SK-N-SH (cell line): Measurements from ENCODE around the gene FBXL15. TPM values are rescaled to one million over a fixed set of nuclear protein-coding genes. Genes with fewer than 3 reads are reported as not detected.

Experiments
- CTCF ChIA-PET: fragments of 300-600, 350-600 bp; formaldehyde crosslinking; extraction: SDS; loops from one replicate; lab custom pipeline; 2021; lab: Yijun Ruan, JAX
- POLR2A ChIA-PET: fragments of 350-600 bp; sonication (Branson Sonifier 250); formaldehyde crosslinking; extraction: SDS; loops from one replicate; lab custom pipeline; 2020; ENCODE audit warnings: antibody characterized with exemption, inconsistent platforms; lab: Yijun Ruan, JAX
- DNase-seq: peaks from one replicate; pipeline ENCODE4 v3.0.0; 2012
- H2AFZ ChIP-seq: fragments of 200-600 bp; sonication (generic); 2 replicates; pipeline ENCODE4 v1.8.1; 2016; ENCODE audit warnings: antibody characterized with exemption, mild to moderate bottlenecking, low read depth
- H3F3A ChIP-seq: fragments of 200-600 bp; sonication (generic); replicated peaks from 2 replicates; pipeline ENCODE3; 2016; ENCODE audit warnings: antibody characterized with exemption, mild to moderate bottlenecking; ENCODE audit not compliant: insufficient read depth
- H3K27ac ChIP-seq, 2 experiments: fragments of 200-500 bp in 1 of 2; fragments of 200-600 bp in 1 of 2; sonication (Bioruptor generic) in 1 of 2; sonication (generic), shearing (Covaris generic) in 1 of 2; 2 replicates each; pipeline versions ENCODE4 v1.5.1 to v1.6.1; 2014 to 2016; ENCODE audit warnings: low read depth in 2 of 2, inconsistent platforms in 1 of 2, low read length in 1 of 2, mild to moderate bottlenecking in 1 of 2, mixed read lengths in 1 of 2
- H3K27me3 ChIP-seq: fragments of 200-600 bp; sonication (generic), shearing (Covaris generic); 2 replicates; pipeline ENCODE4 v1.6.1; 2016; ENCODE audit warnings: mixed run types; ENCODE audit not compliant: insufficient read depth
- H3K36me3 ChIP-seq, 2 experiments: fragments of 200-500 bp in 1 of 2; fragments of 200-600 bp in 1 of 2; sonication (Bioruptor generic) in 1 of 2; sonication (generic) in 1 of 2; replicated peaks in 1 of 2; 2 replicates each; pipeline versions ENCODE3 to v1.5.1; 2014 to 2016; ENCODE audit warnings: low read length in 1 of 2, mild to moderate bottlenecking in 1 of 2; ENCODE audit not compliant: insufficient read depth in 2 of 2, control insufficient read depth in 1 of 2
- H3K4me1 ChIP-seq, 2 experiments: fragments of 200-500 bp in 1 of 2; fragments of 200-600 bp in 1 of 2; sonication (Bioruptor generic) in 1 of 2; sonication (generic), shearing (Covaris generic) in 1 of 2; 2 replicates each; pipeline versions ENCODE4 v1.5.1 to v1.6.1; 2014 to 2016; ENCODE audit warnings: low read depth in 1 of 2, low read length in 1 of 2, mixed run types in 1 of 2; ENCODE audit not compliant: insufficient read depth in 2 of 2, control insufficient read depth in 1 of 2
- H3K4me2 ChIP-seq: fragments of 200-600 bp; sonication (generic), shearing (Covaris generic); 2 replicates; pipeline ENCODE4 v1.6.1; 2017; ENCODE audit warnings: mixed run types
- H3K4me3 ChIP-seq, 2 experiments: fragments of 200-500 bp in 1 of 2; fragments of 200-600 bp in 1 of 2; sonication (Bioruptor generic) in 1 of 2; sonication (generic), shearing (Covaris generic) in 1 of 2; 2 replicates each; pipeline versions ENCODE4 v1.5.1 to v1.8.1; 2014 to 2016; ENCODE audit warnings: low read depth in 2 of 2, inconsistent platforms in 1 of 2, low read length in 1 of 2, mild to moderate bottlenecking in 1 of 2, mixed read lengths in 1 of 2, moderate library complexity in 1 of 2
- H3K79me2 ChIP-seq: fragments of 200-600 bp; sonication (generic); 2 replicates; pipeline ENCODE4 v1.8.1; 2017; ENCODE audit warnings: mild to moderate bottlenecking; ENCODE audit not compliant: insufficient read depth
- H3K9ac ChIP-seq: fragments of 200-600 bp; sonication (generic); 2 replicates; pipeline ENCODE4 v1.6.1; 2017; ENCODE audit warnings: mixed run types
- H3K9me2 ChIP-seq: fragments of 200-600 bp; sonication (generic); 2 replicates; pipeline ENCODE4 v1.6.1; 2017; ENCODE audit warnings: mixed run types
- H3K9me3 ChIP-seq: fragments of 200-600 bp; sonication (generic); 2 replicates; pipeline ENCODE4 v1.6.1; 2017; ENCODE audit warnings: mixed run types, mild to moderate bottlenecking, moderate library complexity
- H4K20me1 ChIP-seq: fragments of 200-600 bp; sonication (generic); 2 replicates; pipeline ENCODE4 v1.6.1; 2017; ENCODE audit warnings: mild to moderate bottlenecking, mixed run types; ENCODE audit not compliant: insufficient read depth
- CHD2 ChIP-seq: fragments of 150-350 bp; IDR thresholded peaks from 2 replicates; pipeline ENCODE4 v1.6.1; 2018; ENCODE audit warnings: low read length; ENCODE audit not compliant: partially characterized antibody
- FOXJ3 ChIP-seq: sonication (generic); formaldehyde crosslinking; IDR thresholded peaks from 2 replicates; pipeline ENCODE4 v1.5.1; 2020; ENCODE audit warnings: mild to moderate bottlenecking, missing genetic modification reagents
- FOXM1 ChIP-seq: IDR thresholded peaks from 2 replicates; pipeline ENCODE4 v1.4.0; 2012; ENCODE audit warnings: low read depth, mild to moderate bottlenecking
- GABPA ChIP-seq: IDR thresholded peaks from 2 replicates; pipeline ENCODE4 v1.4.0; 2012; ENCODE audit warnings: low read depth, mild to moderate bottlenecking
- GATA2 ChIP-seq: sonication (generic); formaldehyde crosslinking; IDR thresholded peaks from 2 replicates; pipeline ENCODE4 v1.5.0; 2020; ENCODE audit warnings: mild to moderate bottlenecking, missing genetic modification reagents
- JUND ChIP-seq: IDR thresholded peaks from 2 replicates; pipeline ENCODE4 v1.4.0; 2012
- NRF1 ChIP-seq: IDR thresholded peaks from 2 replicates; pipeline ENCODE4 v1.6.1; 2012; ENCODE audit warnings: low read depth, mild to moderate bottlenecking, low read length
- RFX5 ChIP-seq: IDR thresholded peaks from 2 replicates; pipeline ENCODE4 v1.6.1; 2012; ENCODE audit warnings: mild to moderate bottlenecking, improper control_type of control experiment, low read length
- SIN3A ChIP-seq: IDR thresholded peaks from 2 replicates; pipeline ENCODE4 v1.6.1; 2012; ENCODE audit warnings: low read depth, mild to moderate bottlenecking, low read length, moderate library complexity, borderline replicate concordance
- TCF12 ChIP-seq: IDR thresholded peaks from 2 replicates; pipeline ENCODE4 v1.4.0; 2012
- TEAD4 ChIP-seq: IDR thresholded peaks from 2 replicates; pipeline ENCODE4 v1.4.0; 2012; ENCODE audit warnings: mild to moderate bottlenecking, borderline replicate concordance; ENCODE audit not compliant: insufficient read depth
- YY1 ChIP-seq: IDR thresholded peaks from 2 replicates; pipeline ENCODE4 v1.4.0; 2012; ENCODE audit warnings: low read depth, mild to moderate bottlenecking
- WGBS: methylation state at CpG from one replicate; pipeline ENCODE4 v1.1.6; 2017; ENCODE audit warnings: low lambda C conversion rate; 5-methylcytosine and 5-hydroxymethylcytosine counted together
- polyA plus RNA-seq, 3 experiments: library from polyadenylated mRNA; depleted of rRNA; stranded (reverse); fragments of >200 nt; gene quantifications; 2 replicates each; pipeline ENCODE4 v1.2.3, GENCODE V29; 2012
- TF ChIP-seq, protein P1 (sequence below): fragments of 150-350 bp; IDR thresholded peaks from 2 replicates; pipeline ENCODE4 v1.6.1; 2016; ENCODE audit warnings: mild to moderate bottlenecking, low read depth, low read length
- TF ChIP-seq, protein P2 (sequence below): IDR thresholded peaks from 2 replicates; pipeline ENCODE4 v1.4.0; 2012; ENCODE audit warnings: low read depth, borderline replicate concordance
- TF ChIP-seq, protein P3 (sequence below): IDR thresholded peaks from 2 replicates; pipeline ENCODE4 v1.4.0; 2012; ENCODE audit warnings: low read depth
- TF ChIP-seq, protein P4 (sequence below): IDR thresholded peaks from 2 replicates; pipeline ENCODE4 v1.4.0; 2012; ENCODE audit warnings: low read depth, borderline replicate concordance
- TF ChIP-seq, protein P5 (sequence below): fragments of 150-350 bp; IDR thresholded peaks from 2 replicates; pipeline ENCODE4 v1.6.1; 2017; ENCODE audit warnings: antibody characterized with exemption, low read length, low read depth, borderline replicate concordance

Gene FBXL15
- polyA plus RNA-seq, 1 of the 3 experiments (the other 2 are of a cell fraction): 17.2 TPM

DNA sequence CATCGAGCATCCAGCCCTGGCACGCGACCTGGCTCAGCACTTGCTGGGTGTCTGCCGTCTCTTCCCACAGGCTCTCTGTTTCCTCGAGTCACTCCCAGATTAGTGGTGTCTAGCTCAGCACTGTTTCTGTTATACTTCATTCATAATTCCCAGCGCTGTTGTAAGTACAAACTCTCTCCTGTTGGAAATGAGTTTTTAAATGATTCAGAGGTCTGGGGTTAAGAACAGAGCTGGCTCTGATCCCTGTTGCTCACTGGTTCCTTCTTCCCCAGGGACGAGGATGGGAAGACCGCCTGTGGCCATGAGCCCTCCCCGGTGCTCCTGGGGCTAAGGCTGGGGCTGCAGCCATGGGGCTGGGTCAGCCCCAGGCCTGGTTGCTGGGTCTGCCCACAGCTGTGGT lies 48.0 kb downstream of the FBXL15 start:
- TF ChIP-seq GATA2: no peak
- TF ChIP-seq, protein P1, sequence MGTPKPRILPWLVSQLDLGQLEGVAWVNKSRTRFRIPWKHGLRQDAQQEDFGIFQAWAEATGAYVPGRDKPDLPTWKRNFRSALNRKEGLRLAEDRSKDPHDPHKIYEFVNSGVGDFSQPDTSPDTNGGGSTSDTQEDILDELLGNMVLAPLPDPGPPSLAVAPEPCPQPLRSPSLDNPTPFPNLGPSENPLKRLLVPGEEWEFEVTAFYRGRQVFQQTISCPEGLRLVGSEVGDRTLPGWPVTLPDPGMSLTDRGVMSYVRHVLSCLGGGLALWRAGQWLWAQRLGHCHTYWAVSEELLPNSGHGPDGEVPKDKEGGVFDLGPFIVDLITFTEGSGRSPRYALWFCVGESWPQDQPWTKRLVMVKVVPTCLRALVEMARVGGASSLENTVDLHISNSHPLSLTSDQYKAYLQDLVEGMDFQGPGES: no peak
- no peak for TF ChIP-seq NRF1
- TF ChIP-seq, protein P2, sequence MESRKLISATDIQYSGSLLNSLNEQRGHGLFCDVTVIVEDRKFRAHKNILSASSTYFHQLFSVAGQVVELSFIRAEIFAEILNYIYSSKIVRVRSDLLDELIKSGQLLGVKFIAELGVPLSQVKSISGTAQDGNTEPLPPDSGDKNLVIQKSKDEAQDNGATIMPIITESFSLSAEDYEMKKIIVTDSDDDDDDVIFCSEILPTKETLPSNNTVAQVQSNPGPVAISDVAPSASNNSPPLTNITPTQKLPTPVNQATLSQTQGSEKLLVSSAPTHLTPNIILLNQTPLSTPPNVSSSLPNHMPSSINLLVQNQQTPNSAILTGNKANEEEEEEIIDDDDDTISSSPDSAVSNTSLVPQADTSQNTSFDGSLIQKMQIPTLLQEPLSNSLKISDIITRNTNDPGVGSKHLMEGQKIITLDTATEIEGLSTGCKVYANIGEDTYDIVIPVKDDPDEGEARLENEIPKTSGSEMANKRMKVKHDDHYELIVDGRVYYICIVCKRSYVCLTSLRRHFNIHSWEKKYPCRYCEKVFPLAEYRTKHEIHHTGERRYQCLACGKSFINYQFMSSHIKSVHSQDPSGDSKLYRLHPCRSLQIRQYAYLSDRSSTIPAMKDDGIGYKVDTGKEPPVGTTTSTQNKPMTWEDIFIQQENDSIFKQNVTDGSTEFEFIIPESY: no peak
- TF ChIP-seq, protein P3, sequence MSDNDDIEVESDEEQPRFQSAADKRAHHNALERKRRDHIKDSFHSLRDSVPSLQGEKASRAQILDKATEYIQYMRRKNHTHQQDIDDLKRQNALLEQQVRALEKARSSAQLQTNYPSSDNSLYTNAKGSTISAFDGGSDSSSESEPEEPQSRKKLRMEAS: no peak
- no peak for TF ChIP-seq JUND
- TF ChIP-seq RFX5: no peak
- no peak for TF ChIP-seq TEAD4
- no peak for TF ChIP-seq FOXJ3 (CRISPR knock-in tag)
- TF ChIP-seq YY1: no peak
- TF ChIP-seq TCF12: no peak
- TF ChIP-seq FOXM1: no peak
- no peak for TF ChIP-seq GABPA
- no peak for TF ChIP-seq CHD2
- TF ChIP-seq SIN3A: no peak
- TF ChIP-seq, protein P4, sequence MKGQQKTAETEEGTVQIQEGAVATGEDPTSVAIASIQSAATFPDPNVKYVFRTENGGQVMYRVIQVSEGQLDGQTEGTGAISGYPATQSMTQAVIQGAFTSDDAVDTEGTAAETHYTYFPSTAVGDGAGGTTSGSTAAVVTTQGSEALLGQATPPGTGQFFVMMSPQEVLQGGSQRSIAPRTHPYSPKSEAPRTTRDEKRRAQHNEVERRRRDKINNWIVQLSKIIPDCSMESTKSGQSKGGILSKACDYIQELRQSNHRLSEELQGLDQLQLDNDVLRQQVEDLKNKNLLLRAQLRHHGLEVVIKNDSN: no peak
- TF ChIP-seq, protein P5, sequence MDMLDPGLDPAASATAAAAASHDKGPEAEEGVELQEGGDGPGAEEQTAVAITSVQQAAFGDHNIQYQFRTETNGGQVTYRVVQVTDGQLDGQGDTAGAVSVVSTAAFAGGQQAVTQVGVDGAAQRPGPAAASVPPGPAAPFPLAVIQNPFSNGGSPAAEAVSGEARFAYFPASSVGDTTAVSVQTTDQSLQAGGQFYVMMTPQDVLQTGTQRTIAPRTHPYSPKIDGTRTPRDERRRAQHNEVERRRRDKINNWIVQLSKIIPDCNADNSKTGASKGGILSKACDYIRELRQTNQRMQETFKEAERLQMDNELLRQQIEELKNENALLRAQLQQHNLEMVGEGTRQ: no peak
- Histone ChIP-seq H3K79me2 (no peaks in the 10 kb centered on the region), H3K9ac (no peak overlapping the region), H4K20me1 (no peaks in the 10 kb centered on the region), H3K9me3 (no peaks in the 10 kb centered on the region), H3K9me2 (no peaks in the 10 kb centered on the region), H3K4me1 (no peaks in the 10 kb centered on the region), H3K4me3 (no peak overlapping the region), H3K27me3 (no peaks in the 10 kb centered on the region), H3K36me3 (no peaks in the 10 kb centered on the region), H3K27ac (no peak overlapping the region), H3F3A (no peaks in the 10 kb centered on the region), H2AFZ (no peak overlapping the region), H3K4me2 (no peak overlapping the region)
- POLR2A ChIA-PET: no interaction called here
- CTCF ChIA-PET: interaction anchor here (1.1 to 6.8 kb wide), 5 partner anchors 11 to 117 kb away, joined by 3 to 25 read pairs (median 7); partner anchors contain the start of gene C10orf95
- 88% methylated on average over 7 of the region's 9 CpGs for WGBS
- no peak for DNase-seq
